Heart left ventricle (tissue), 13 donors: ENCODE data around the gene ABCB7.

ENCODE experiments used
- CTCF ChIP-seq, 12 donors: fragments of 200-600 bp; sonication (generic) in 4 of 12; IDR thresholded peaks; one replicate each; pipeline versions ENCODE4 v1.5.0 to v1.8.0; 2018 to 2022; ENCODE audit warnings: antibody characterized with exemption in 12 of 12, mild to moderate bottlenecking in 5 of 12
- POLR2A ChIP-seq, 2 donors: fragments of 450-650 bp; IDR thresholded peaks; one replicate each; pipeline ENCODE4 v1.6.1; 2017; ENCODE audit warnings: antibody characterized with exemption in 2 of 2, mild to moderate bottlenecking in 2 of 2, moderate library complexity in 2 of 2
- donor health status: ischemic (EF 13 %, LVEDD 7.1; RV severe dilation, severe dysfunction).
- donor health status: DM: no; HTN: yes; CAD: no.
- donor health status: DM: no; HTN: no; CAD: no.
- donor health status: ischemic (EF 25% LVEDD 6.9; RV normal size, moderate dysfunction).
- donor health status: ischemic (EF 25% LVEDD 5.7; RV mildly dilated, moderate dysfunction).
- donor health status: ischemic (EF 35%, LVEDD 5.7; RV mildly dilated, moderate dysfunction).
- donor health status: nonischemic (EF 11% LVEDD 7.7; RV severe dilation, severe dysfunction).
- donor health status: DM: yes; HTN: yes; CAD: no.
- donor health status: PGD.
- donor health status: ischemic (EF 29% LVEDD 5.4; RV normal size, mild dysfunction).
- donor health status: nonischemic (EF 23%, LVEDD 6.1; RV moderate dilation, normal function).

- no peak for TF ChIP-seq CTCF (IDR thresholded peaks at IDR 0.05)
- TF ChIP-seq POLR2A (IDR thresholded peaks at IDR 0.05): no peak
These were observed 110.7 kb downstream of the ABCB7 start for GRCh38 chrX:75045369-75045768.
